IMR-90 (cell line): ENCODE data around the gene CP. TPM values are rescaled to one million over a fixed set of nuclear protein-coding genes. Genes with fewer than 3 reads are reported as not detected.

ENCODE experiments used
- ATAC-seq: fragments of 200-7000 bp; cut with Tn5 transposase; 2 replicates; pipeline ENCODE4 v1.9.1; 2020; ENCODE audit warnings: low read depth, mild to moderate bottlenecking, moderate library complexity
- BruUV-seq: library from RNA; stranded (reverse); fragments of 400-500 nt; replicated peaks from 2 replicates; lab custom pipeline; 2021; lab: Mats Ljungman, UMichigan
- CTCF ChIA-PET: fragments of 300-600 bp; formaldehyde crosslinking; extraction: SDS; loops from one replicate; lab custom pipeline; 2021; ENCODE audit warnings: antibody characterized with exemption; lab: Yijun Ruan, JAX
- POLR2A ChIA-PET: fragments of 300-600 bp; sonication (Branson Sonifier 250); formaldehyde crosslinking; loops from one replicate; lab custom pipeline; 2022; ENCODE audit warnings: antibody characterized with exemption; ENCODE audit not compliant: unreplicated experiment; lab: Charles Lee
- DNase-seq: peaks from one replicate; pipeline ENCODE4 v3.0.0; 2013
- H2AFZ ChIP-seq: replicated peaks from 2 replicates; pipeline ENCODE3; 2013; ENCODE audit warnings: low read length, mild to moderate bottlenecking; ENCODE audit not compliant: poor library complexity
- H2AK5ac ChIP-seq: 2 replicates; pipeline ENCODE4 v1.6.1; 2013; ENCODE audit warnings: low read depth, low read length, inconsistent platforms
- H2AK9ac ChIP-seq: replicated peaks from 2 replicates; pipeline ENCODE3; 2013; ENCODE audit warnings: mild to moderate bottlenecking, low read depth, low read length, moderate library complexity; ENCODE audit not compliant: poor library complexity
- H2BK120ac ChIP-seq: 2 replicates; pipeline ENCODE4 v1.6.1; 2013; ENCODE audit warnings: low read depth, low read length, inconsistent platforms
- H2BK15ac ChIP-seq: 3 replicates; pipeline ENCODE4 v1.6.1; 2013; ENCODE audit warnings: low read depth, low read length, inconsistent platforms
- H2BK20ac ChIP-seq: 2 replicates; pipeline ENCODE4 v1.6.1; 2013; ENCODE audit warnings: low read depth, mild to moderate bottlenecking, inconsistent platforms, low read length, moderate library complexity
- H2BK5ac ChIP-seq: 2 replicates; pipeline ENCODE4 v1.6.1; 2013; ENCODE audit warnings: mild to moderate bottlenecking, low read depth, low read length, inconsistent platforms; ENCODE audit not compliant: poor library complexity, severe bottlenecking
- H3K14ac ChIP-seq: replicated peaks from 2 replicates; pipeline ENCODE4 v1.6.1; 2013; ENCODE audit warnings: low read depth, low read length, inconsistent platforms
- H3K18ac ChIP-seq: 2 replicates; pipeline ENCODE4 v1.6.1; 2013; ENCODE audit warnings: low read depth, low read length, control low read depth
- H3K23ac ChIP-seq: 2 replicates; pipeline ENCODE4 v1.6.1; 2013; ENCODE audit warnings: low read depth, low read length, inconsistent platforms
- H3K27ac ChIP-seq: 2 replicates; pipeline ENCODE4 v1.5.1; 2013; ENCODE audit warnings: mild to moderate bottlenecking, control low read depth, low read length; ENCODE audit not compliant: insufficient read depth
- H3K27me3 ChIP-seq: 2 replicates; pipeline ENCODE4 v1.6.1; 2013; ENCODE audit warnings: low read length; ENCODE audit not compliant: control insufficient read depth, insufficient read depth
- H3K36me3 ChIP-seq: 2 replicates; pipeline ENCODE4 v1.6.1; 2013; ENCODE audit warnings: low read length, mixed read lengths; ENCODE audit not compliant: control insufficient read depth, insufficient read depth
- H3K4ac ChIP-seq: 2 replicates; pipeline ENCODE4 v1.6.1; 2013; ENCODE audit warnings: low read depth, low read length, inconsistent platforms
- H3K4me1 ChIP-seq: 2 replicates; pipeline ENCODE4 v1.6.1; 2013; ENCODE audit warnings: low read length, mixed read lengths; ENCODE audit not compliant: control insufficient read depth, insufficient read depth
- H3K4me2 ChIP-seq: 2 replicates; pipeline ENCODE4 v1.6.1; 2013; ENCODE audit warnings: low read depth, mild to moderate bottlenecking, control low read depth, low read length, moderate library complexity
- H3K4me3 ChIP-seq: 2 replicates; pipeline ENCODE4 v1.5.1; 2013; ENCODE audit warnings: low read depth, mild to moderate bottlenecking, control low read depth, low read length, moderate library complexity; ENCODE audit not compliant: insufficient read depth
- H3K56ac ChIP-seq: 2 replicates; pipeline ENCODE4 v1.6.1; 2013; ENCODE audit warnings: low read length, inconsistent platforms; ENCODE audit not compliant: insufficient read depth; ENCODE audit errors: extremely low read depth
- H3K79me1 ChIP-seq, 2 experiments: 2 replicates each; pipeline ENCODE4 v1.6.1; 2013; ENCODE audit warnings: low read length in 2 of 2, inconsistent platforms in 1 of 2, low read depth in 1 of 2
- H3K9ac ChIP-seq: 2 replicates; pipeline ENCODE4 v1.6.1; 2013; ENCODE audit warnings: low read depth, low read length, control low read depth
- H3K9me1 ChIP-seq: 2 replicates; pipeline ENCODE4 v1.6.1; 2013; ENCODE audit warnings: low read length, inconsistent platforms; ENCODE audit not compliant: insufficient read depth
- H3K9me3 ChIP-seq: 2 replicates; pipeline ENCODE4 v1.6.1; 2013; ENCODE audit warnings: low read length; ENCODE audit not compliant: control insufficient read depth, insufficient read depth
- H4K20me1 ChIP-seq: 2 replicates; pipeline ENCODE4 v1.6.1; 2013; ENCODE audit warnings: low read length, inconsistent platforms; ENCODE audit not compliant: insufficient read depth
- H4K5ac ChIP-seq: 2 replicates; pipeline ENCODE4 v1.6.1; 2013; ENCODE audit warnings: mild to moderate bottlenecking, low read depth, low read length, control low read depth
- H4K8ac ChIP-seq, 2 experiments: 2 replicates each; pipeline ENCODE4 v1.6.1; 2013; ENCODE audit warnings: low read depth in 2 of 2, low read length in 2 of 2, control low read depth in 1 of 2, inconsistent platforms in 1 of 2
- H4K91ac ChIP-seq: 2 replicates; pipeline ENCODE4 v1.6.1; 2013; ENCODE audit warnings: low read depth, low read length, inconsistent platforms; ENCODE audit not compliant: insufficient read depth
- BHLHE40 ChIP-seq: fragments of 150-350 bp; IDR thresholded peaks from 2 replicates; pipeline ENCODE4 v1.6.1; 2016; ENCODE audit warnings: mild to moderate bottlenecking, low read depth, low read length
- CEBPB ChIP-seq: IDR thresholded peaks from 2 replicates; pipeline ENCODE4 v1.6.1; 2012; ENCODE audit warnings: low read depth, low read length, improper control_type of control experiment
- CHD1 ChIP-seq: IDR thresholded peaks from 2 replicates; pipeline ENCODE4 v1.6.1; 2012; ENCODE audit warnings: low read depth, low read length, improper control_type of control experiment
- FOS ChIP-seq: fragments of 150-350 bp; IDR thresholded peaks from 2 replicates; pipeline ENCODE4 v1.6.1; 2016; ENCODE audit warnings: low read depth, low read length
- MAFK ChIP-seq: IDR thresholded peaks from 2 replicates; pipeline ENCODE4 v1.6.1; 2012; ENCODE audit warnings: low read depth, low read length, improper control_type of control experiment
- MXI1 ChIP-seq: IDR thresholded peaks from 2 replicates; pipeline ENCODE4 v1.6.1; 2012; ENCODE audit warnings: low read depth, mild to moderate bottlenecking, low read length, moderate library complexity, borderline replicate concordance
- NFE2L2 ChIP-seq: fragments of 150-350 bp; IDR thresholded peaks from 2 replicates; pipeline ENCODE4 v1.6.1; 2016; ENCODE audit warnings: low read depth, mild to moderate bottlenecking, low read length
- POLR2A ChIP-seq: IDR thresholded peaks from 2 replicates; pipeline ENCODE4 v1.6.1; 2012; ENCODE audit warnings: mild to moderate bottlenecking, low read depth, low read length
- RCOR1 ChIP-seq: IDR thresholded peaks from 2 replicates; pipeline ENCODE4 v1.6.1; 2012; ENCODE audit warnings: mild to moderate bottlenecking, low read length, improper control_type of control experiment; ENCODE audit not compliant: insufficient replicate concordance
- RFX5 ChIP-seq: IDR thresholded peaks from 2 replicates; pipeline ENCODE4 v1.8.0; 2012; ENCODE audit warnings: low read depth, mild to moderate bottlenecking, low read length, moderate library complexity
- WGBS, 2 experiments: methylation state at CpG; one replicate each; pipeline versions ENCODE4 v1.1.5 to v1.1.7; 2013; ENCODE audit warnings: missing lambda C conversion rate in 2 of 2; ENCODE audit not compliant: insufficient read length in 1 of 2; ENCODE audit errors: extremely low coverage in 2 of 2; 5-methylcytosine and 5-hydroxymethylcytosine counted together
- dilution Hi-C: fragments of 300-500 bp; cut with HindIII; formaldehyde crosslinking; loops from one replicate; pipeline ENCODE4 v1.14.3; 2018; ENCODE audit warnings: low sequenced_read_pairs; ENCODE audit not compliant: unreplicated experiment
- in situ Hi-C: fragments of 300-500 bp; cut with MboI; formaldehyde crosslinking; loops from 3 replicates; pipeline ENCODE4 v1.14.3; 2019; ENCODE audit warnings: low sequenced_read_pairs, inconsistent platforms, mixed read lengths
- intact Hi-C: fragments of 100-400 bp; cut with micrococcal nuclease; formaldehyde crosslinking; loops from 2 replicates; pipeline ENCODE4 v1.10.0; 2022
- polyA plus RNA-seq, 3 experiments: library from polyadenylated mRNA; depleted of rRNA; stranded (reverse); fragments of >200 nt; gene quantifications; 2 replicates each; pipeline ENCODE4 v1.2.3, GENCODE V29; 2012; ENCODE audit warnings: low replicate concordance in 1 of 3
- total RNA-seq: library from RNA; depleted of rRNA; stranded (reverse); fragments of >200 nt; gene quantifications from 2 replicates; pipeline ENCODE4 v1.2.3, GENCODE V29; 2012
- TF ChIP-seq, protein P1 (sequence below): fragments of 150-350 bp; IDR thresholded peaks from 2 replicates; pipeline ENCODE4 v1.6.1; 2016; ENCODE audit warnings: low read depth, mild to moderate bottlenecking, low read length, moderate library complexity, borderline replicate concordance

Gene CP
- total and polyA plus RNA-seq, 2 of the 4 experiments (the other 2 are of a cell fraction): not detected

DNA sequence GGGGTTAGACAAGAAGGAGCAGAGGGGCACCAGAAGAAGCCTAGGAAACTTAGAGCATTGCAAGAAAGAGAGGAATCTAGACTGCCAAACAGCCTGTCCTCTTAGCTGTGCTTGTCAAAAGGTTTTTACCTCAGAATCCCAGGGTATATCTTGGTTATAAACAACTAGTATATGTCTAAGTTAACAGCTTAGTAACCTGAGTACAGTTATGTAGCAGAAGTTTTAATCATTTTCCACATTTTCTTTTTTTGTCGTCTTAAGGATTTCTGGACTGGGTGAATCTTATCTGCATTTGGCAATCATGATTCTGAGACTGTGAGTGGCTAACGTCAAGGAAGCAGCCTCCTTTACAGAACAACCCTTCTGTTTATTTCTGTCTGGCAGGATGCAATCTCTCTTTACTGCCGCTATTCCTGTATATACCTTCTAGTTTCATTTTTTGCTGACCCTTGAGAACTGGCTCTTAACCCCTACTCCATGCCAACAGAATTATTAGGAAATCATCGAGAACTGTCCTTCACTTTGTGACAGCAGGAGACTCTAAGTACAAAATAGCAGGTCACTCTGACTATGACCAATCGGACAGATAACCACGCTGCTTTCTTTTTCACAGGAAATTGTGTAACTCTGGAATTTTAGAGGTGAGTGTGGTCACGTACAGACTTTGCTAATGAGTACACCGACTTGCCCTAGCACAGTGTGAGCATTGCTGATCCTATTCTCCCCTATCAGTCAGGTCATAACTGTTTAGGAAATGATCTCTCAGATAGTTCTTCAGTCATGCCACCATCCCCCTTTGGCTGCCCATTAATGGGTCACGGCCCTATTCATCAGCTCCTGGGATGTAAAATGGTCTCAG is 3.3 kb upstream of the CP start:
- POLR2A ChIA-PET: interaction anchor here (0.6 kb wide), 1 partner anchor 355 kb away, joined by 3 read pairs; no protein-coding TSS in a partner anchor
- dilution Hi-C loops: no loop called here
- H2BK5ac ChIP-seq: peak overlapping the region; percentile 98
- H2AK9ac ChIP-seq: peak overlapping the region; percentile 89
- peak overlapping the region; percentile 97 for H4K91ac ChIP-seq
- TF ChIP-seq RCOR1 (no peak), CHD1 (no peak), MXI1 (peak; percentile 63; the same call in 1 of the 2 replicates), MAFK (no peak), NFE2L2 (peak; percentile 81), FOS (peak; percentile 42; the same call in 1 of the 2 replicates), POLR2A (peak; percentile 22; the same call in 1 of the 2 replicates), RFX5 (no peak), BHLHE40 (peak; percentile 51), CEBPB (peak; percentile 95)
- TF ChIP-seq, protein P1, sequence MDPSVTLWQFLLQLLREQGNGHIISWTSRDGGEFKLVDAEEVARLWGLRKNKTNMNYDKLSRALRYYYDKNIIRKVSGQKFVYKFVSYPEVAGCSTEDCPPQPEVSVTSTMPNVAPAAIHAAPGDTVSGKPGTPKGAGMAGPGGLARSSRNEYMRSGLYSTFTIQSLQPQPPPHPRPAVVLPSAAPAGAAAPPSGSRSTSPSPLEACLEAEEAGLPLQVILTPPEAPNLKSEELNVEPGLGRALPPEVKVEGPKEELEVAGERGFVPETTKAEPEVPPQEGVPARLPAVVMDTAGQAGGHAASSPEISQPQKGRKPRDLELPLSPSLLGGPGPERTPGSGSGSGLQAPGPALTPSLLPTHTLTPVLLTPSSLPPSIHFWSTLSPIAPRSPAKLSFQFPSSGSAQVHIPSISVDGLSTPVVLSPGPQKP: no peak
- peak overlapping the region; percentile 99 for H2BK20ac ChIP-seq
- H3K56ac ChIP-seq: peak overlapping the region; percentile 76
- peak overlapping the region; percentile 97 for H3K27ac ChIP-seq
- H3K14ac ChIP-seq: peak overlapping the region; percentile 97
- no peaks in the 10 kb centered on the region for H3K27me3 ChIP-seq
- DNase-seq (peak; percentile 92), ATAC-seq (peak; percentile 94)
- H4K8ac ChIP-seq: peak overlapping the region; percentile 89 to 98
- peak overlapping the region; percentile 95 for H3K4ac ChIP-seq
- peak overlapping the region; percentile 99 for H2BK15ac ChIP-seq
- intact Hi-C loops: no loop called here
- H2AFZ ChIP-seq: peak overlapping the region; percentile 88
- H3K18ac ChIP-seq: peak overlapping the region; percentile 94
- peak overlapping the region; percentile 54 for H3K4me3 ChIP-seq
- peak overlapping the region; percentile 98 for H4K5ac ChIP-seq
- no peaks in the 10 kb centered on the region for H3K79me1 ChIP-seq
- CTCF ChIA-PET: interaction anchor here (1.2 kb wide), 1 partner anchor 12 kb away, joined by 4 read pairs; no protein-coding TSS in a partner anchor
- BruUV-seq: no TSS peak
- peaks cover 3% of the 10 kb centered on the region; the same call in 1 of the 2 replicates for H3K9me1 ChIP-seq
- H4K20me1 ChIP-seq: no peaks in the 10 kb centered on the region
- WGBS, 2 experiments: 0% methylated on average over 1 of the region's 9 CpGs; no CpG with 5 or more reads in 1 of the 2 experiments
- H3K9me3 ChIP-seq: peaks cover 2% of the 10 kb centered on the region; the same call in 1 of the 2 replicates
- in situ Hi-C loops: no loop called here
- H3K23ac ChIP-seq: peak overlapping the region; percentile 92
- H3K9ac ChIP-seq: peak overlapping the region; percentile 96
- peak overlapping the region; percentile 98 for H2BK120ac ChIP-seq
- H3K36me3 ChIP-seq: no peaks in the 10 kb centered on the region
- H2AK5ac ChIP-seq: peak overlapping the region; percentile 85
- peak overlapping the region; percentile 74 for H3K4me2 ChIP-seq
- peaks cover 10% of the 10 kb centered on the region for H3K4me1 ChIP-seq
